HK-2 (cell line): ENCODE data around the gene CCDC18.
"Not testable (repeated sequence)": the region's sequence is repeated elsewhere in the genome, so short reads cannot be mapped to it uniquely, and the experiment has no call there.

Experiments
- DNase-seq: peaks from one replicate; pipeline ENCODE4 v3.0.0-alpha.2; 2018; ENCODE audit not compliant: unreplicated experiment

The CCDC18 gene

DNA sequence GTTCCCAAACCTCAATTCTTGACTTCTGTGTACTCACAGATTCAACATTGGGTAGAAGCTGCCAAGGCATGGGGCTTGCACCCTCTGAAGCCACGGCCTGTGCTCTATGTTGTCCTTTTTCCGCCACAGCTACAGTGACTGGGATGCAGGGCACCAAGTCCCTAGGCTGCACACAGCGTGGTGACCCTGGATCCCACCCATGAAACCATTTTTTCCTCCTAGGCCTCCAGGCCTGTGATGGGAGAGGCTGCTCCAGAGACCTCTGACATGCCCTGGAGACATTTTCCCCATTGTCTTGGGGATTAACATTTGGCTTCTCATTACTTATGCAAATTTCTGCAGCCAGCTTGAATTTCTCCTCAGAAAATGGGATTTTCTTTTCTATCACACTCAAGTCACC lies 62.7 kb downstream of the CCDC18 start:
- not testable (repeated sequence) for DNase-seq

GRCh38 chr1:93244298-93245069 lies 64.0 kb downstream of the CCDC18 start:
- DNase-seq = no peak

GRCh38 chr1:93251966-93252365 lies 71.4 kb downstream of the CCDC18 start:
- DNase-seq = no peak

GRCh38 chr1:93252598-93252997 lies 72.1 kb downstream of the CCDC18 start:
- DNase-seq = no peak

DNA sequence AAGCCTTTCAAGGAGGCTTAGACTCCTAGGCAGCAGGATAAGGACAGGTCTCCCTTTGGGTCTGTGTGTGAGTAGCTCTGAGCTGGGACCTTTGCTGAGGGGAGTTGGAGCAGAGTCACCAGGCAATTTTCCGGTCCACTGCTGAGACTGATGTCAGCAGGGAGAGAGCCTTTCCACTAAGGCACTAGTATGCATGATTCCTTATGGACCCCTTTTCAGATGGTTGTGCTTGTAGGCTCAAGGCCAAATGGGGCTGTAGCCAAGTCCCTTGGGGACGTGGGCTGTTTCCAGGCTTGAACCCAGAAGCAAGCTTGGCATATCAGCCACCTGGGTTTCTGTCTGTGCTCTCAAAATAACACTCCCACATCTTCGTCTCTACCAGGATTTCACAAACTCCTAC lies 73.0 kb downstream of the CCDC18 start:
- no peak for DNase-seq

DNA sequence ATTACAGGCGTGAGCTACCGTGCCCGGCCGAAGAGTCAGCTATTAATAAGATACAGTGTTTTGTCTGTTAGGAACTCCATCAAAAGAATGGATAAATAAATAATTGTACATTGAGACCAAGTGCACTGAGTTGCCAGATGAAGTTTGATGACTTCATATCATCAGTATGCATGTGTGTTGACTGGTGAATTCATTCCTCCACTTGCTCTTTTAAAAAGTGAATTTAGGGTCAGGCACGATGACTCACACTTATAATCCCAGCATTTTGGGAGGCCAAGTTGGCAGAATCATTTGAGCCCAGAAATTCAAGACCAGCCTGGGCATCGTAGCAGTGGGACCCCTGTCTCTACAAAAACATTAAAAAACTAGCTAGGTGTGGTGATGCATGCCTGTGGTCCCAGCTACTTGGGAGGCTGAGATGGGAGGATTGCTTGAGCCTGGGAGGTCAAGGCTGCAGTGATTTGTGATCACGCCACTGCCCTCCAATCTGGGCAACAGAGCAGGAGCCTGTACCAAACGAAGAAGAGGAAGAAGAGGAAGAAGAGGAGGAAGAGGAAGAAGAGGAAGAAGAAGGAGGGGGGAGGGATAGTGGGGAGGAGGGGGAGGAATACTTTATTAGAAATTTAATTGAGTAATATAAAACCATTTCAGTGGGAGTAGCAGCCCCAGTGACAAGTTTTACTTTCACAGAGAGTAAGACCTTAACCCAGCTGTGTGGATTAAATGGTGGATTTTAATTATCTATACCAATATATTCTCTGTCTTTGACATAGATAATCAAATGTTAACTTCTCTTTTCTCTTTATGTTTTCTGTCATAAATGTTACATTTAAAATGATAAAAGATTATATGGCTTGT lies 74.9 kb downstream of the CCDC18 start:
- no peak for DNase-seq

GRCh38 chr1:93256433-93256832 lies 75.9 kb downstream of the CCDC18 start:
- no peak for DNase-seq

DNA sequence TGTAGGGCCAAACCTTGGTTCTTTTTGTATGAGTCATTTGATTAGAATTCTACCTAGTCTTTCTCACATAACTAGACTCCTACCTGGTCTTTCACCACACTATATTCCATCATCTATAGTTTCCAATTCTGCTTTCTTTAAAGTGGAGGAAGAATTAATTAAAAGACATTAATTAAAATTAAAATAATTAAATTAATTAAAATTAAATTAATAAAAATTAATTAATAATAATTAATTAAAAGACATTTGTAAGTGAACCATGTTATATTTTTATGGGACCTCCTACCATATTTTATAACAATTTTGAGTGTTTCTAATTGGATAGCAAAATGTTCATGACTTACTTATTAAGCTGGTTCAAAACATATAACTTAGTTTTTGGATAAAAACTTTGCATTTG lies 77.4 kb downstream of the CCDC18 start:
- DNase-seq = no peak

- not testable (repeated sequence) for DNase-seq
These were observed 80.2 kb downstream of the CCDC18 start for GRCh38 chr1:93260726-93261125.

DNA sequence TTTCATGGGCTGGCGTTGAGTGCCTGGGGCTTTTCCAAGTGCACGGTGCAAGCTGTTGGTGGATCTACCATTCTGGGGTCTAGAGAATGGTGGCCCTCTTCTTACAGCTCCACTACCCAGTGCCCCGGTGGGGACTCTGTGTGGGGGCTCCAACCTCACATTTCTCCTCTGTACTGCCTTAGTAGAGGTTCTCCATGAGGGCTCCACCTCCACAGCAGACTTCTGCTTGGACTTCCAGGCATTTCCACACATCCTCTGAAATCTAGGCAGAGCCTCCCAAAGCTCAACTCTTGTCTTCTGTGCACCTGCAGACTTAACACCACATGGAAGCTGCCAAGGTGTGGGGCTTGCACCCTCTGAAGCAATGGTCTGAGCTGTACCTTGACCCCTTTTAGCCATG lies 82.1 kb downstream of the CCDC18 start:
- no peak for DNase-seq

GRCh38 chr1:93268888-93269287 lies 88.4 kb downstream of the CCDC18 start:
- not testable (repeated sequence) for DNase-seq

DNA sequence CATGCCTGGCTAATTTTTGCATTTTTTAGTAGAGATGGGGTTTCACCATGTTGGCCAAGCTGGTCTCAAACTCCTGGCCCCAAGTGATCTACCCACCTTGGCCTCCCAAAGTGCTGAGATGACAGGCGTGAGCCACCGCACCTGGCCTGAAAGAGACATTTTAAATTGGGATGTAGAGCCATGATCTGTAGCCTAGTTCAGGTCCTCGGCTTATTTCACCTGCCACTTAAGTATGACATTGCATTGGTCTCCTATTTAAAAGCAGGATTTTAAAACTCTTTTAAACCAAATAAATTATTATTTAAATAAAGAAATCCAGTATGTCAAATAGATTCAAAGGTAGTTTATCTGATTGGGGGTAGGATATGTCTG lies 94.7 kb downstream of the CCDC18 start:
- not testable (repeated sequence) for DNase-seq

DNA sequence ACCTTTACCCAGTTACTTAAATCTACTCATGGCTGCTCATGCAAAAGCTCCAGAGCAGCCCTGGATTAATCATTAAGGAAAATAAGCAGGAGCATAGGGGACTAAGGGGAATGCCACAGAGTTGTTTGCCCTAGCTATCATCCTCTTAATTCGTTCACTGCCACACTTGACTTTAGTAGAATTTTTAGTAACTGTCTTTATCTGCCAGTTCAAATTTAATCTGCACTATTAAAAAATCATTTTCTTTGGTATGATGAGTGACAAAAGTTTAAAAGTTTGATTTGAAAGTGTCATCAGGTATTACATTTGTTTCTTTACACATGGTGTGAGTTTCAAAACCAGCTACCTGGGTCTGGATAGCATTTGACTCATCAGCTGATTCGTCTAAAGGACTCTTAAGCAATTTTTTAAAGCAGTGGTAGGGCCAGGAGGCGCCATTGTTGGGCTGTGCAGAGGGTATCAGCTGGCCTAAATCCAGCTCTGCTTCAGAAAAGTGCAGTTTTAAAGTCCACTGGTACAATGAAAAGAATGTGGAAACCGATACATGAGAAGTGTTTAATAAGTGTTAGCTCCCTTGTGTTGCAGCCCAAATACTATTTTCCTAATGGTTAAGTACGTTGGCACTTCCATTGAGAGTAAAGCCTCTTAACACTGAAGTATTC lies 95.2 kb downstream of the CCDC18 start:
- peak; percentile 32 for DNase-seq

DNA sequence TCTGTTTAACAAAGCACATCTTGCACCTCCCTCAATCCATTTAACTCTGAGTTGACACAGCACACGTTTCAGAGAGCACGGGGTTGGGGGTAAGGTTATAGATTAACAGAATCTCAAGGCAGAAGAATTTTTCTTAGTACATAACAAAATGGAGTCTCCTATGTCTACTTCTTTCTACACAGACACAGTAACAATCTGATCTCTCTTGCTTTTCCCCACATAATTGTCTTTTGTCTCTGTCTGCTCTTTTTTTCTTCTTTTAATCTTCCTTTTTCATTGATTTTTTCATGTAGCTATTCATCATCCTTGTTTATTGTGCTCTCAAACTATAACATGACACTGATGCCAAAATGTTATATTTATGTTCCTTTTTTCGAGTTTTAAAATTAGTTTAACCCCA lies 97.0 kb downstream of the CCDC18 start:
- not testable (repeated sequence) for DNase-seq

- no peak for DNase-seq
These were observed 103.0 kb downstream of the CCDC18 start for GRCh38 chr1:93283496-93283895.

- DNase-seq = no peak
These were observed 108.0 kb downstream of the CCDC18 start for GRCh38 chr1:93288558-93288957.

DNA sequence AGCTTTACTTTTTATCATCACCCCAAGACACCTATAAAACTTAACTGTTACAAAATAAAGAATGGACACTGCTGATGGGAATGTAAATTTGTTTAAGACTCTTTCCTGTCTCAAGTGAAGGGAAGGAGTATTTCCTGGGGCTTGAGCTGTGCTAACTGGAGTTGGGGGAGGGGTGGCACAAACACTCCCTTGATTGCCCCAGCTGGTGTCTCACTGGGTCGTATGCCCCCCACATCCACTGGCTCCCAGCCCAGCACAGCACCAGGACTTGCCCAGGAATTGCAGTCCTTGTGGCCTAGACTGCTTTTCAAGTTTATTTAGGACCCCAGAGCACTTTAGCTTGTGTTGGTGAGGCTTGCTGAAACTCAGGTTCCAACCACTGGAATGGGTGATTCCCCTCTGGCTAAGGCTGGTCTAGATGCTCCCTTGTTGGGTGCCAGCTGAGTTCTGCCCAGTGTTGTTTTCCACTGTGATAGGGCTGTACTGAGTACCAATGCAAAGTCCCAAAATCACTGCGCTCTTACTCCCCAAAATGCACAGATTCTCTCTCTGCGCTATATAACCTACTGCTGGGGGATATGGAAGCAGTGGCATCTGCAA lies 116.1 kb downstream of the CCDC18 start:
- no peak for DNase-seq

- no peak for DNase-seq
These were observed 120.6 kb downstream of the CCDC18 start for GRCh38 chr1:93301131-93301530.

DNA sequence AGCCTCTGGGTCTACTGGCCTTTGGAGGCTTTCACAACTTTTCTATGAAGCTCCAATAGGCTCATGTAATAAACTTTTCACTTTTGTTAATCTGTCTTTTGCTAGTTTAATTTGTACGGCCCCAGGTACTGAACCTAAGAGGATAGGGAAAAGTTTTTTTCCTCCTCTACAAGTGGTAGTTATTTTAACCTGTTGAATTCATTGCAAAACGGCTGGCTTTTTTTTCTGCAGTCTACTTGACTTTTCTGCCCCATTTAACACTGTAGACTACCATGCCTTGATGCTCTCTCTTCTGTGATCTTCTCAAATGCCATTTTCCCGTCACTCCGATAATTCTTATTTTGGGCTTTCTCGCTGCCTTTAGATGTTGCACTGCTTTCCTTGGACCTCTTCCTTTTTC lies 121.6 kb downstream of the CCDC18 start:
- DNase-seq = no peak

GRCh38 chr1:93304716-93305138 lies 124.2 kb downstream of the CCDC18 start:
- DNase-seq = no peak

DNA sequence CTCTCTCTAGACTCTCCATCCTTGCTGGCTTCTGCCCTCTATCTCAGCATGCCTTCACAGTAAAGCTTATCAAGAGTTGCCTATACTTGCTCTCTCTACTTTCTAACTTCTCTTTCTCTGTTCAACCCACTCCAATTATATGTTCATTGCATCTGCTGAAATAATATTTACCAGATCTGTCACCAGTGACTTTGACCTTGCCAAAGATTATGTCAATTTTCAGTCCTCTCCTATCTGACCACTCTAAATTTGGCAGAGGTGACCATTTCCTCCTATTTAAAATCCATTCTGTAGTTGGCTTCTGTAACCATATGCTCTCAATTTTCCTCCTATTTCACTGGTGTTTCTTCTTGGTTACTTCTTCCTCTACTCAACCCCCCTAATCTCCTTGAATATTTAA lies 126.4 kb downstream of the CCDC18 start:
- no peak for DNase-seq

DNA sequence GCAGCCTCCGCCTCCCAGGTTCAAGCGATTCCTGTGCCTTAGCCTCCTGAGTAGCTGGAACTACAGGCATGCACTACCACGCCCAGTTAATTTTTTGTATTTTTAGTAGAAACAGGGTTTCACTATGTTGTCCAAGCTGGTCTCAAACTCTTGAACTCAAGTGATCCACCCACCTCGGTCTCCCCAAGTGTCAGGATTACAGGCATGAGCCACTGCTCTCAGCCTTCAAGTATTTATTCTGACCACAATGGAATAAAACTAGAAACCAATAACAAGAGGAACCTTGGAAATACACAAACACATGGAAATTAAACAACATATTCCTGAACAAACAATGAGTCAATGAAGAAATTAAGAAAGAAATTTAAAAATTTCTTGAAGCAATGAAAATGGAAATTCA lies 132.5 kb downstream of the CCDC18 start:
- no peak for DNase-seq
